Stimulated activated effector memory CD8-positive, alpha-beta T cell treated with anti-CD3 and anti-CD28 coated beads, Interleukin-12 subunit alpha, Interleukin-12 subunit beta, amount 100 ng/mL, for 72 hours (primary cell): Measurements from ENCODE around the gene HTR6.
"Not testable (repeated sequence)": the region's sequence is repeated elsewhere in the genome, so short reads cannot be mapped to it uniquely, and the experiment has no call there.

ENCODE experiments used
- ATAC-seq: fragments of 150-1000 bp; cut with Tn5 transposase; 2 replicates; pipeline ENCODE4 v1.10.0; 2021
- DNase-seq, 2 donors: peaks; one replicate each; pipeline ENCODE4 v3.0.0; 2021 to 2022; ENCODE audit warnings: low spot score in 2 of 2
- H3K27ac Mint-ChIP-seq: one replicate; pipeline ENCODE4 v1.8.0; 2022; ENCODE audit warnings: mild to moderate bottlenecking, mixed read lengths
- H3K36me3 Mint-ChIP-seq: one replicate; pipeline ENCODE4 v1.8.0; 2022; ENCODE audit warnings: mild to moderate bottlenecking, mixed read lengths
- H3K4me1 Mint-ChIP-seq: one replicate; pipeline ENCODE4 v1.8.0; 2022; ENCODE audit warnings: mixed read lengths
- H3K4me3 Mint-ChIP-seq: one replicate; pipeline ENCODE4 v1.8.0; 2022; ENCODE audit warnings: mild to moderate bottlenecking, mixed read lengths
- H3K9me3 Mint-ChIP-seq: one replicate; pipeline ENCODE4 v1.8.0; 2022; ENCODE audit warnings: mixed read lengths

The HTR6 gene

GRCh38 chr1:19664453-19665185, at the start of gene HTR6:
Gene HTR6, plus strand, starts transcription at chr1:19664875. Its CDS starts 879 bp downstream, at chr1:19665754.
- H3K4me1 Mint-ChIP-seq, result peaks cover 15% of the 10 kb centered on the region
- H3K27ac Mint-ChIP-seq, result no peak within 1 kb of the TSS
- DNase-seq (no peak), ATAC-seq (peak; percentile 43)
- no peaks in the 10 kb centered on the region for H3K36me3 Mint-ChIP-seq
- H3K4me3 Mint-ChIP-seq, result peak within 1 kb of the TSS; percentile 64
- H3K9me3 Mint-ChIP-seq, result no peaks in the 10 kb centered on the region

GRCh38 chr1:19615438-19615837, 49.2 kb upstream of the HTR6 start:
- Mint-ChIP-seq H3K36me3 (peaks cover 19% of the 10 kb centered on the region), H3K4me3 (no peak overlapping the region), H3K4me1 (peaks cover 18% of the 10 kb centered on the region), H3K27ac (no peak overlapping the region), H3K9me3 (no peaks in the 10 kb centered on the region)
- DNase-seq (no peak), ATAC-seq (no peak)

GRCh38 chr1:19616489-19616888, 48.2 kb upstream of the HTR6 start:
- Mint-ChIP-seq H3K36me3 (peaks cover 19% of the 10 kb centered on the region), H3K27ac (no peak overlapping the region), H3K4me1 (peaks cover 18% of the 10 kb centered on the region), H3K4me3 (no peak overlapping the region), H3K9me3 (no peaks in the 10 kb centered on the region)
- no peak for ATAC-seq
- DNase-seq, result no peak

GRCh38 chr1:19617376-19617775, 47.3 kb upstream of the HTR6 start:
- Mint-ChIP-seq H3K36me3 (peaks cover 19% of the 10 kb centered on the region), H3K27ac (no peak overlapping the region), H3K9me3 (no peaks in the 10 kb centered on the region), H3K4me3 (no peak overlapping the region), H3K4me1 (peaks cover 18% of the 10 kb centered on the region)
- ATAC-seq (no peak), DNase-seq (no peak)

- no peak overlapping the region for H3K27ac Mint-ChIP-seq
- H3K4me3 Mint-ChIP-seq, result no peak overlapping the region
- no peaks in the 10 kb centered on the region for H3K9me3 Mint-ChIP-seq
- peaks cover 25% of the 10 kb centered on the region for H3K36me3 Mint-ChIP-seq
- DNase-seq, result no peak
- ATAC-seq, result no peak
- peaks cover 10% of the 10 kb centered on the region for H3K4me1 Mint-ChIP-seq
Measured at GRCh38 chr1:19618428-19618827, 46.2 kb upstream of the HTR6 start.

GRCh38 chr1:19619697-19620384, 44.8 kb upstream of the HTR6 start:
- no peak overlapping the region for H3K27ac Mint-ChIP-seq
- DNase-seq (no peak), ATAC-seq (no peak)
- H3K9me3 Mint-ChIP-seq, result no peaks in the 10 kb centered on the region
- H3K4me1 Mint-ChIP-seq, result peaks cover 7% of the 10 kb centered on the region
- H3K36me3 Mint-ChIP-seq, result peaks cover 33% of the 10 kb centered on the region
- H3K4me3 Mint-ChIP-seq, result no peak overlapping the region

- no peak overlapping the region for H3K4me3 Mint-ChIP-seq
- DNase-seq (no peak), ATAC-seq (no peak)
- no peaks in the 10 kb centered on the region for H3K4me1 Mint-ChIP-seq
- peaks cover 29% of the 10 kb centered on the region for H3K36me3 Mint-ChIP-seq
- peak overlapping the region; percentile 73 for H3K27ac Mint-ChIP-seq
- no peaks in the 10 kb centered on the region for H3K9me3 Mint-ChIP-seq
Measured at GRCh38 chr1:19620786-19621185, 43.9 kb upstream of the HTR6 start.

- Mint-ChIP-seq H3K36me3 (peaks cover 29% of the 10 kb centered on the region), H3K4me1 (no peaks in the 10 kb centered on the region), H3K27ac (peak overlapping the region; percentile 73), H3K4me3 (no peak overlapping the region), H3K9me3 (no peaks in the 10 kb centered on the region)
- DNase-seq (no peak), ATAC-seq (no peak)
Measured at GRCh38 chr1:19621274-19621950, 43.3 kb upstream of the HTR6 start.

- Mint-ChIP-seq H3K27ac (peak overlapping the region; percentile 14), H3K4me1 (no peaks in the 10 kb centered on the region), H3K36me3 (peaks cover 37% of the 10 kb centered on the region), H3K9me3 (no peaks in the 10 kb centered on the region), H3K4me3 (no peak overlapping the region)
- ATAC-seq (no peak), DNase-seq (no peak)
Measured at GRCh38 chr1:19622204-19622603, 42.5 kb upstream of the HTR6 start.

GRCh38 chr1:19623523-19623922, 41.2 kb upstream of the HTR6 start:
- no peaks in the 10 kb centered on the region for H3K9me3 Mint-ChIP-seq
- no peaks in the 10 kb centered on the region for H3K4me1 Mint-ChIP-seq
- no peak overlapping the region for H3K27ac Mint-ChIP-seq
- no peak for DNase-seq
- ATAC-seq, result no peak
- H3K4me3 Mint-ChIP-seq, result no peak overlapping the region
- H3K36me3 Mint-ChIP-seq, result peaks cover 44% of the 10 kb centered on the region

GRCh38 chr1:19625291-19625937, 39.3 kb upstream of the HTR6 start:
- Mint-ChIP-seq H3K27ac (no peak overlapping the region), H3K4me1 (no peaks in the 10 kb centered on the region), H3K9me3 (no peaks in the 10 kb centered on the region), H3K36me3 (peaks cover 51% of the 10 kb centered on the region), H3K4me3 (no peak overlapping the region)
- DNase-seq (no peak), ATAC-seq (no peak)

GRCh38 chr1:19628879-19629278, 35.8 kb upstream of the HTR6 start:
- Mint-ChIP-seq H3K36me3 (peaks cover 40% of the 10 kb centered on the region), H3K4me3 (no peak overlapping the region), H3K9me3 (no peaks in the 10 kb centered on the region), H3K27ac (no peak overlapping the region), H3K4me1 (no peaks in the 10 kb centered on the region)
- DNase-seq, result no peak
- ATAC-seq, result no peak

- H3K36me3 Mint-ChIP-seq, result peaks cover 38% of the 10 kb centered on the region
- ATAC-seq (no peak), DNase-seq (no peak)
- no peak overlapping the region for H3K4me3 Mint-ChIP-seq
- no peaks in the 10 kb centered on the region for H3K4me1 Mint-ChIP-seq
- H3K27ac Mint-ChIP-seq, result no peak overlapping the region
- no peaks in the 10 kb centered on the region for H3K9me3 Mint-ChIP-seq
Measured at GRCh38 chr1:19629357-19629756, 35.3 kb upstream of the HTR6 start.

- DNase-seq, H3K27ac Mint-ChIP-seq, H3K4me1 Mint-ChIP-seq, ATAC-seq, H3K4me3 Mint-ChIP-seq, H3K9me3 Mint-ChIP-seq: not testable (repeated sequence)
- peaks cover 30% of the 10 kb centered on the region for H3K36me3 Mint-ChIP-seq
Measured at GRCh38 chr1:19630192-19630591, 34.5 kb upstream of the HTR6 start.

- H3K36me3 Mint-ChIP-seq, result peaks cover 27% of the 10 kb centered on the region
- no peaks in the 10 kb centered on the region for H3K4me1 Mint-ChIP-seq
- no peak overlapping the region for H3K27ac Mint-ChIP-seq
- H3K9me3 Mint-ChIP-seq, result no peaks in the 10 kb centered on the region
- DNase-seq (no peak), ATAC-seq (no peak)
- H3K4me3 Mint-ChIP-seq, result no peak overlapping the region
Measured at GRCh38 chr1:19630720-19631395, 33.8 kb upstream of the HTR6 start.
